WTC11 (cell line): ENCODE data around the gene ARHGEF1. TPM values are rescaled to one million over a fixed set of nuclear protein-coding genes. Genes with fewer than 3 reads are reported as not detected.
A peak's percentile ranks its signal among the peaks of the same experiment; 100 is the strongest.

Source experiments
- ATAC-seq: fragments of 200-7000 bp; cut with Tn5 transposase; 2 replicates; pipeline ENCODE4 v1.10.0; 2021; ENCODE audit warnings: mild to moderate bottlenecking, moderate library complexity
- CTCF ChIA-PET: fragments of 300-600 bp; sonication (Branson Sonifier 250); formaldehyde crosslinking; loops from one replicate; lab custom pipeline; 2021; ENCODE audit warnings: antibody characterized with exemption; lab: Charles Lee
- POLR2A ChIA-PET: fragments of 350-600 bp; sonication (Branson Sonifier 250); formaldehyde crosslinking; loops from one replicate; lab custom pipeline; 2021; ENCODE audit warnings: antibody characterized with exemption; lab: Charles Lee
- DNase-seq: peaks from one replicate; pipeline ENCODE4 v3.0.0; 2021; ENCODE audit warnings: low spot score
- H3K27ac Mint-ChIP-seq: 2 replicates; pipeline ENCODE4 v1.8.0; 2021; ENCODE audit warnings: mixed read lengths
- H3K27me3 Mint-ChIP-seq: 2 replicates; pipeline ENCODE4 v1.8.0; 2021; ENCODE audit warnings: low read depth, mild to moderate bottlenecking, moderate library complexity, mixed read lengths
- H3K36me3 Mint-ChIP-seq: 2 replicates; pipeline ENCODE4 v1.8.0; 2021; ENCODE audit warnings: mixed read lengths
- H3K4me1 Mint-ChIP-seq: 2 replicates; pipeline ENCODE4 v1.8.0; 2022; ENCODE audit warnings: mixed read lengths
- H3K4me3 Mint-ChIP-seq: 2 replicates; pipeline ENCODE4 v1.8.0; 2021; ENCODE audit warnings: mild to moderate bottlenecking, moderate library complexity, mixed read lengths
- H3K9me3 Mint-ChIP-seq: 2 replicates; pipeline ENCODE4 v1.8.0; 2021; ENCODE audit warnings: mixed read lengths
- AR ChIP-seq: fragments of 250-450 bp; sonication (Bioruptor Pico); IDR thresholded peaks from 2 replicates; pipeline ENCODE4 v1.9.0; 2021; ENCODE audit warnings: mild to moderate bottlenecking
- ATF6 ChIP-seq: sonication (generic); formaldehyde crosslinking; IDR thresholded peaks from 2 replicates; pipeline ENCODE4 v1.8.1; 2023; ENCODE audit warnings: mild to moderate bottlenecking, missing genetic modification reagents
- CTCF ChIP-seq: fragments of 200-600 bp; IDR thresholded peaks from 2 replicates; pipeline ENCODE4 v1.8.0; 2022; ENCODE audit warnings: antibody characterized with exemption
- E2F4 ChIP-seq: sonication (generic); formaldehyde crosslinking; IDR thresholded peaks from 2 replicates; pipeline ENCODE4 v1.8.1; 2022; ENCODE audit warnings: low read depth, mild to moderate bottlenecking, moderate library complexity, missing genetic modification reagents, borderline replicate concordance
- ELF4 ChIP-seq: sonication (generic); formaldehyde crosslinking; IDR thresholded peaks from 2 replicates; pipeline ENCODE4 v1.8.1; 2022; ENCODE audit warnings: low read depth, mild to moderate bottlenecking, moderate library complexity, missing genetic modification reagents
- FOXJ3 ChIP-seq: sonication (generic); formaldehyde crosslinking; IDR thresholded peaks from 2 replicates; pipeline ENCODE4 v1.9.0; 2021; ENCODE audit warnings: missing genetic modification reagents, mild to moderate bottlenecking, borderline replicate concordance
- JAZF1 ChIP-seq: fragments of 250-450 bp; sonication (Bioruptor Pico); IDR thresholded peaks from 2 replicates; pipeline ENCODE4 v1.9.0; 2021; ENCODE audit warnings: moderate library complexity, mild to moderate bottlenecking, inconsistent platforms
- PRRX2 ChIP-seq: fragments of 250-450 bp; sonication (Bioruptor Pico); IDR thresholded peaks from 2 replicates; pipeline ENCODE4 v1.8.0; 2021; ENCODE audit warnings: mild to moderate bottlenecking
- SOX15 ChIP-seq: fragments of 250-450 bp; sonication (Bioruptor Pico); IDR thresholded peaks from 2 replicates; pipeline ENCODE4 v1.9.0; 2021; ENCODE audit warnings: mild to moderate bottlenecking
- USF1 ChIP-seq: sonication (generic); formaldehyde crosslinking; IDR thresholded peaks from 2 replicates; pipeline ENCODE4 v1.8.0; 2022; ENCODE audit warnings: mild to moderate bottlenecking, missing genetic modification reagents
- ZMAT4 ChIP-seq: fragments of 250-450 bp; sonication (Bioruptor Pico); IDR thresholded peaks from 2 replicates; pipeline ENCODE4 v1.9.0; 2021; ENCODE audit warnings: mild to moderate bottlenecking
- total RNA-seq: library from RNA; stranded (reverse); gene quantifications from 3 replicates; pipeline ENCODE4 v1.2.3, GENCODE V29; 2021

The ARHGEF1 gene
- total RNA-seq, 1 experiment from 2014 or later = 102 TPM

GRCh38 chr19:41933693-41934426, 50.9 kb downstream of the ARHGEF1 start:
- no peak overlapping the region for H3K4me3 Mint-ChIP-seq
- DNase-seq (no peak), ATAC-seq (no peak)
- H3K36me3 Mint-ChIP-seq = no peaks in the 10 kb centered on the region
- peaks cover 37% of the 10 kb centered on the region for H3K4me1 Mint-ChIP-seq
- H3K9me3 Mint-ChIP-seq = no peaks in the 10 kb centered on the region
- no peak overlapping the region for H3K27ac Mint-ChIP-seq
- H3K27me3 Mint-ChIP-seq = peaks cover 90% of the 10 kb centered on the region
- POLR2A ChIA-PET = no interaction called here
- TF ChIP-seq AR (CRISPR knock-in tag) (no peak), E2F4 (no peak), JAZF1 (CRISPR knock-in tag) (no peak), ATF6 (CRISPR knock-in tag) (no peak), SOX15 (no peak), ELF4 (CRISPR knock-in tag) (no peak)
- CTCF ChIA-PET = interaction anchor here (0.6 to 1.8 kb wide), 7 partner anchors 12 to 139 kb away, joined by 3 to 6 read pairs (median 4); no protein-coding TSS in a partner anchor

GRCh38 chr19:41934849-41935374, 51.9 kb downstream of the ARHGEF1 start:
- no peak overlapping the region for H3K4me3 Mint-ChIP-seq
- peaks cover 83% of the 10 kb centered on the region for H3K27me3 Mint-ChIP-seq
- ATAC-seq = peak; percentile 75
- H3K27ac Mint-ChIP-seq = no peak overlapping the region
- TF ChIP-seq FOXJ3 (CRISPR knock-in tag) = no peak
- TF ChIP-seq USF1 (CRISPR knock-in tag) = no peak
- TF ChIP-seq PRRX2 (CRISPR knock-in tag) = no peak
- TF ChIP-seq ZMAT4 (CRISPR knock-in tag) = no peak
- TF ChIP-seq CTCF = peak; percentile 90
- no peak for TF ChIP-seq E2F4
- ChIA-PET CTCF (interaction anchor here (0.7 to 1.8 kb wide), 5 partner anchors 16 to 61 kb away, joined by 3 to 5 read pairs (median 3); partner anchors contain the start of gene RABAC1), POLR2A (no interaction called here)
- peak; percentile 95 for DNase-seq
- peaks cover 32% of the 10 kb centered on the region for H3K4me1 Mint-ChIP-seq
- no peaks in the 10 kb centered on the region for H3K36me3 Mint-ChIP-seq
- no peaks in the 10 kb centered on the region for H3K9me3 Mint-ChIP-seq
